ENCODE measurements around the gene ZFHX3.

Gene ZFHX3

DNA sequence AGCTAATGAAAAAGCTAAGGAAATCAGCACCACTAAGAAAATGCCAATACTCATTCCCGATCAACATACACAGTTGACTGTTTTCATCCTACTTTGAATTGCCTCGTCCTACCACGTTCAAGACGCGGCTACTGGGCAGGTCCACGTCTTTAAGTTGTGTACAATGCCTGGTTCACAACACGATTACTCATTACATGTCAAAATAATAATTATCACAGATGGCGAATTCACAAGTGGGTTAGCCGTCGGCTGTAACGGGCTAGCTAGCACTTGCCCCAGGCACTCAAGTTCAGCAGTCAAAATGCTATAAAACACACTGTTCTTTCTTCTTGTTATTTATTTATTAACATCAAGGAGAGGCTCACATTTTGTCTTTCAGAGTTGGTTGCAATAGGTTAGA, 124.2 kb downstream of the ZFHX3 start:
- no peak for DNase-seq

- no peak for DNase-seq
Observed at GRCh38 chr16:72922714-72923113, 125.2 kb downstream of the ZFHX3 start.

GRCh38 chr16:72921620-72922019, 126.3 kb downstream of the ZFHX3 start:
- peak; percentile 57 for DNase-seq

DNA sequence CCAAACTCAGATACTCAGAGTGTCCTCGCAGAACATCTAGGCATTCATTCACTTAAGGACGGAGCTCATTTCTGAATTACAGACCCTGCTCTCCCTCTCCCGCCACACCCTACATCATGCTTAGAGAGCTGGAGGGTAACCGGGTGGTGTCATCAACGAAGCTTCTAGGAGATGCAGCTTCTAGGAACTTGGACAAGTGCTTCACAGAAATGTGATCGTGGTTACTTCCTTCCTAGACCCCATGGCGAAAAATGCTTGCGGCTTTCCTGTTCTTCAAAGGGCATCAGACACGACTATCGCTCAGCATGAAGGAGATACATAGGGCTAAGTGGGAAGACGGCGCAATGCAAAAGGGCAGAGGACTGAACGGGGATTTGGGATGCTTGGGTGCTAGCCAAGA, 126.8 kb downstream of the ZFHX3 start:
- DNase-seq = no peak

GRCh38 chr16:72917051-72917450, 130.9 kb downstream of the ZFHX3 start:
- DNase-seq = no peak

DNA sequence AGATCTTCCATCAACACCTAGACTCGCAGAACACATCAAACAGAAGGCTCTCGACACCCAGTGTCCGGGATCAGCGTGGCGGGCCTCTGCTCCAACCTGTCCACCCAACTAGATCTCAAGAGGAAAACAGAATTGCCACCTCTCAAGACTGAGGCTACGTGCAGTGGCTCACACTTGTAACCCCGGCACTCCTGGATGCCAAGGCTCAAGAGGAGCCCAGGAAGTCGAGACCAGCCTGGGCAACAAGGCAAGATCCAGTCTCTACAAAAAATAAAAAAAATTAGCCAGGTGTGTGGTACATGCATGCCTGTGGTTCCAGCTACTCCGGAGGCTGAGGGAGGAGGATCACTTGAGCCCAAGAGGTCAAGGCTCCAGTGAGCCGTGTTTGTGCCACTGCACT, 132.6 kb downstream of the ZFHX3 start:
- no peak for DNase-seq

DNA sequence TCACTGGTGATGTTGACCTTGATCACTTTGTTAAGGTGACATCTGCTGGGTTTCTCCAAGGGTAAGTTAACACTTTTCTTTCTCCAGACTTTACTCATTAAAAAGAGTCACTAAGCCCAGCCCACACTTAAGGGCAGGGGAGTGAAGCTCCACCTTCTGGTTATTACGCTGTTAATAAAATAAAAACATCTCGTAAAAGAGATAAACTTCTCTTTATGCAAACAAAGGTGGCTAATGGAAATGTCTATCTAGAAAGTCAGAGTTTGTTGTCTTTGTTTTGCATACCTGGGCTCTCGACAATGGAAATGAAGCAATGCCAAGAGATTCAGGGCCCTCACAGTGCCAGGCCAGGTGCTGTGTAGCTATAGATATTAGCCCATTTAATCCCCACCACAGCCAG, 134.4 kb downstream of the ZFHX3 start:
- DNase-seq = no peak

DNA sequence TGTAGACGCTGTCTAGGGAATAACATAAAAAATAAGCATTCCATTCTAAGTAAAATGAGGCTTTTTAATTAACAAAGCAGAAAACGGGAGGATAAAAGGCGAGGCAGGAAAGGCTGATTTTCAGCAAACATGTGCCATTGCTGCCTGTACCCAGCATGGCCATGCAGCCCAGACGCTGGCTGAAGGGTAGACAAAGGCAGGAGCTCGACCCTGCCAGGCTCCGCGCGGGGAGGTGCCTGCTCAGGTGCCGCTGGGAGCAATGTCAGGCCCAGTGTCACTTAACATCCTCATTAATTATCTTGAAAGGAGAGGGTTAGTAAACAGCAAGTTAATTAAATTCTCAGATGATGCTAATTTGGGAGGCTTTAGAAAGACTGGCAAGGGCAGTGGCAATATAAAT, 136.0 kb downstream of the ZFHX3 start:
- no peak for DNase-seq

DNA sequence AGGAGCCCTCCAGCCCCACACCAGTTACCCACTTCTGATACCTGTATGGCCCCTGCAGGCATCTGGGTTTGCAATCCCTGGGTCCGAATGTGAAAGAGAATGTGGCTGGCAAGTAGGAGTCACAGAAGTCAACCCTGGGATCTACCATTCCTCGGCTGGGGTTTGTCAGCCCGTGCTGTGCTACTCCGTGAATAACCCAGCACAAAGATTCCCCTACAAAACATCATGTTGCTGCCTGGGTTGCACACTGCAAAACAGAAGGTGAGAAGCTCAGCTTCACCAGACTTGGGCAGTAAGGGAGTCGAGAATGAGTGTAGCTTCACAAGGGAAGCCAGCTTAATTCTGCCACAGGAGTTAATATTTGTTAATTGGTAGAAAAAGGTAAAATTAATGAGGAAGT, 137.1 kb downstream of the ZFHX3 start:
- DNase-seq = no peak

DNA sequence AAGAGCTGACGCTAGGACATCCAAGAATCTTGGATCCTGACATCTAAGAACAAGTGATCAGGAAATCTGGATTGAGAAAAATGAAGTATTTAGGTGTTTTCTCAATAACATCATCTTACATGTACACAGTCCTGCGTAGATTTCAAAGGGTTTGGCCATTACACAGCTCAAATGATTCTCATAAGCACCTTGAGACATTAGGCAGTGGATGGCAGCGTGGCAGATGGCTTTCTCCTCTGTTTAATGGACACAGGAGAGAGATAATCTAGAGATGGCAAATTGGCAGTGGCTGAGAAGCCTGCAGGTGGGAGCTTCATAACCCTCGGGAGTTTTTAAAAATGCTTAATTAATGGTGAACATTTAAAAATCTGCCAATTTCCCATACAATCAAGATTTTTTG, 137.5 kb downstream of the ZFHX3 start:
- no peak for DNase-seq

GRCh38 chr16:72909196-72909595, 138.7 kb downstream of the ZFHX3 start:
- no peak for DNase-seq

DNA sequence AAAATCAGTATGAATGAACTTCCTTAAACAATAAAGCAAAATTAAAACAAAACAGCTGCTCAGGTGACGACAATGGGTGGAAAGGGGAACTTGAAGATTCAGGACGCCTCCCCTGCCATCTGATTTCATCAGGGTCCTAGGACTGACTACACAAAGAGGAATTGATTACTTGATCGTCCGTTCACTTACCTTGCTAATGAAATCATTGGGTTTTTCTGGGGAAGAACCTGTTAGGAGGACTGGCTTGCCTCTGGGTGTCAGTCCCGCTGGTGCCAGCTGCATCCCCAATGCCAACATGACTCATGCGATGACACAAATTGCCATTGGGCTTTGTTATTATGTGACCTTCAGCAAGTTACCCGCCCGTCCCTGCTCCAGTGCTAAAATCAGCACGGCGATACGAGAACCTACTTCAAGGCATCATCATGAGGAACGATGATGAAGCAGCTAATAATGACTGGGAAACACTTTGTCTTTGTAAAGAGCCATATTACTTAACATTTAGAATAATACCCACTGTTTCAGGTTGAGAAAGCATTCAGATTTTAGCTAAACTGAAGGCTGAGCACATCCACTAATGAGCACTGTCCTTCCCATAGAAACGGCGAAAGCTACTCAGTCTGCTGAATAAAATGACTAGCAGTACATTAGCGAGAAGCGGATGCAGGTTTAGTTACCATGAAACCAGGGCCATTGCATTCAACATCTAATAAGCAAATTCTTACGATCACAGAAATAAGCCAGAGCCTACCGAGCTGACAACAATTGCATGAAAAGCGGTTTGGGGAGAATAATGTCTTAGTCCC, 139.4 kb downstream of the ZFHX3 start:
- DNase-seq = peak; percentile 41

GRCh38 chr16:72905581-72905980, 142.3 kb downstream of the ZFHX3 start:
- no peak for DNase-seq

DNA sequence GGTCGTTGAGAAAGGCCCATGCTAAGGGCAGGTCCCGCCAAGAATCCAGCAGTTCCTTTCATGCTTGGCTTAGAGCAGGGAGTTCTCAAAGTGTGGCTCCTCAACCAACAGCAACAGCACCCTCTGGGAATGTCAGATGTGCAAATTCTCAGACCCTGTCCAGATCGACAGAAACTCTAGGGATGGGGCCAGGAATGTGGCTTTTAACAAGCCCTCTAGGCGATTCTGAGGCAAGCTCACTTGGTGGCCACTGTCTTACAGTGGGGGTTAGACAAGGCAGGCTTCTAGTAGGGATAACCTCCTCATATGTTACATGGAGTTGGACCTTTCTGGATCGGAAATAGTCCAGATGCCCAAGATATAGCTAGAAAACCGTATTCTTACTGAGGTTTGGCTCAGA, 144.8 kb downstream of the ZFHX3 start:
- no peak for DNase-seq

GRCh38 chr16:72902206-72902605, 145.7 kb downstream of the ZFHX3 start:
- no peak for DNase-seq

DNA sequence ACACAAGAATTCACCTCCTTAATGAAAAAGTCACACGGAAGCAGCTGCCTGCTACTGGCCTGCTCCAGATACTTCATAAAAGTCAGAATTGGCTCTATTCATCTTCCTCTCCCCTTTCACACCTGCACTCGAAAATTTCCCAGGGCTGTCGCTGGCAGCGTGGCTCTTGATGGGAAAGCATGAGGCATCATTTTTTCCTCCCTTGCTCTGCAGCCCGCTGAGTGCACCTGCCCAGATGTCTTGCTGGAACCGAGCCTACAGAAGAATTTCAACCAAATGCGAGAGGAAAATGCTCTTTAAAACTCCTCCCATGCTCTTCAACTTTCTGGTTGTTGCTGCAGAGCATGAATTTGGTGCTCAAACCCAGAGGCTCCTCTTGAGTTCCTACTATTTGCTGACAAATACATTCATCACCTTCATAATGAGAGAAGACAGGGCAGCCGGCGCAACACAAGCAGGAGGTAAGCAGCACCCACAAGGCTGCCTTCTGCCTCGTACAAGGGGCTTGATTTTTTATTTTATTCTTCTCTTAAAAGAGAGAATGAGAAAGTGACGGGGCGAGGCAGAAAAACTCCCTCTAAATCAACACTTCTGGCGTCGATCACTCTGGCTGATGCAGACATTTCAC, 146.8 kb downstream of the ZFHX3 start:
- no peak for DNase-seq

DNA sequence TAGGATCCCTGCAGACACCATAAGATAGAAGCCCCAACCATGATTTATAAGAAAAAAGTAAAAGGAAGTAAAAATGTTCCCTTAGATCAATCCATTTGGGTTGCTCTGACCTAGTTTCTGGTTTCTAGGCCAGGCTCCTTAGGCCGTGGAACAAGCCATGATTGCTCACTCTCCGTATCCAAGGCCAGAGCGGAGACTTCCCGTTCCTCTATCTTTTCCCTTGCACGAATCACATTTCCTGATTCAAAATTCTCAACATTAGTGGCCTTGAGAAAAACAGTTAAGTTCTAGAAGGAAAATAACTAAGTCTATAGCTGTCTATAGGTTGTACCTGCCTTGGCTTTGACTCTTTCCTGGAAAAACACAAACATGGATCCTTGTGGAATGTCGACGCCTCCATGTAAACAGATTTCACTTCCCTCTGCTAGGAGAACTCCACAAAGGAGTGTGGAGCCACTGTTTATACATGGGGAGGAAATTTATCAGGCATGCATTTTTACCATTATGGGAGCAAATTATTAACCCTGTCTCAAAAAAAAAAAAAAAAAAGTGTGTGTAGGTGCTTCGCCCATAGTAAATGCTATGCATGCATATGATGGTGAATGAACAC, 149.6 kb downstream of the ZFHX3 start:
- no peak for DNase-seq

DNA sequence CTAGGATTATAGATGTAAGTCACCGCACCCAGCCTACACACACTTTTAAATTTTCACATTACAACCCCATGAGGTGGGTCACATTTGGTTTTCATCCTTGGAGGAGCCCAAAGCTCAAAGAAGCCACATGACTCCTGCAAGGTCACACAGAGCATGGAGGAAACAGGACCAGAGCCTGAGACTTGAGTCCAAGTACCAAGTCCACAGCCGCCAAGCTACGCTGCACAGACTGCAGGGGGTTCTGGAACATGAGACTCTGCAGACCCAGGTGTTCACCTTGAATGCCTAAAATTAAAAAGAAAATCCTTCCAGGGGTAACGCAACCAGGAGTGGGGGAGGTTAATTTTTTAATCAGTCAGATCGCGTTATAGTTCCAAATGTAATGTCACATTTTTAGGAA, 150.2 kb downstream of the ZFHX3 start:
- no peak for DNase-seq

DNA sequence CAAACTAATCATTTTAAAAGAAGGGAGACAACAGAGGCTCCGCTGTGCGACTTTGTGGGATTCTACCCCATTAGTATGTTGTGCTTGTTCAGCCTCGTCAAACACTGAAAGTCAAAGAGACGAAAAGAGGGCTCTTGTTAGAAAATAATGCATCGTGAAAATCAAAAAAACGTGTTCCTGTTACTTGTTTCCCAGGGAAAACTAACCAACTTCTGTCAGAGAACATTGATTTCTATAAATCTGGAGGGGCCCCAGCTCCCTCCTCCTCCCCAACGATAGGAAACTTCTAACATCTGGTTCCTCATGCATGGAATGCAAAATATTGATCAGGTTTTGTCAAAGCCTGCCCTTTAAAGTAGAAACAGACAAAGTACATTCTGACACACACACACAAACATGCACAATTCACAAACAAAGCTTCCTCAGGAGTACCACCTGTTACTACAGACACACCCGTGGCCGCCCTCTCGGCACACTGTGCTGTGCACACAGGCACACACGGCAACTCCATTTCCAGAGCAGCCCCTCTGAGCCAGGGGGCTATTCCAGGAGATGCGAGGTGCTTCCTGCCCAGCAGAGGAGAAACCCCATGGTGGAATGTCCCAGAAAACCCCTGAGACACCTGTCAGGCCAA, 151.3 kb downstream of the ZFHX3 start:
- no peak for DNase-seq

GRCh38 chr16:72895951-72896350, 152.0 kb downstream of the ZFHX3 start:
- DNase-seq = no peak

DNA sequence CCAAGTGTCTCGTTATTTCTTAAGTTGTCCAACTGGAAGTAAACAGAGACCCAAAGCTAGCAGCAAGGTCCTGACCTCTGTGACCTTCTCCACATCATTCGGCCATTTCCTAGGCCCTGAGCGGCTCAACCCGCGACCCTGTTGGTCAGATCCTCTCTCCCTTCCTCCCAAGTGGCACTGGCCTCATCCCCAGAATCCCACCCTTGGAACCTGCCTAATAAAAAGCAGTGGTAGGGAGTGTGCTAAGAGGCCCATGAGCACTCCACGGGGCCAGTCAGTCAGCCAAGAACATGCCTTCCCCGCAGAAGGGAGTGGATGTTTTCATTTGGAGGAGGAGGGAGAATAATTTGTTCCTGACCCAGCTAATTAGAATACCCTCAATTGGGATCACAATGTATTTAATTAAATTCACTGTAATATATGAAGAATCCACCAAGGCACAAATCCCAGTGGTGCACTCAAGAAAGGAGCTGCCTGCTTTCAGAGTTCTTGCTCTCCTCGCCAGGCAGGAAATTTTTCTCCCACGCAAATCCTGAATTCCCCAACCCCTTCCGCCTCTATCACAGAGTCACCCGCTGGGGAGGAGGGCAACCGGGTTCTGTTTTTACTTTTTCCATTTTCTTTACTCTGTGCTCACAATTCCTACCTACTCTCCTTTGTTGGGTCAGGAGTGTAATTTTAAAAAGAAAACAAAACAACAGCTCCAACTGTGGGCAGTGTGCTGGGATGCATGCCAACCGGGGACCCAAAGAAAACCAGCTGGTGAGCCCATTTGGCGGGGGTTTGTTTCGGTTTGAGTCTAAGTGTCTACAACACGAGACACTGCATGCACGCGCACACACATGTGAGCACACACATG, 153.4 kb downstream of the ZFHX3 start:
- DNase-seq = no peak

- no peak for DNase-seq
Observed at GRCh38 chr16:72891291-72892227, 156.4 kb downstream of the ZFHX3 start.

Data from SHP77 treated with DMSO at 0.1 percent for 48 hours (cell line).